ENCODE measurements around the gene GRID1. TPM values are rescaled to one million over a fixed set of nuclear protein-coding genes. Genes with fewer than 3 reads are reported as not detected.

The GRID1 gene
- total and polyA plus RNA-seq, 10 donors: 0.06 to 0.42 (median 0.15) TPM; not detected in 4

GRCh38 chr10:86163522-86164173 lies 202.9 kb downstream of the GRID1 start:
- H3K27ac ChIP-seq: no peak overlapping the region
- intact Hi-C loops (cut with DNase I; ENCODE audit: low total_unique reads): no loop called here
- no peaks in the 10 kb centered on the region for H3K4me1 ChIP-seq
- no peaks in the 10 kb centered on the region for H3K27me3 ChIP-seq (replicated peaks in 1 of 7)
- no peak overlapping the region for H3K4me3 ChIP-seq
- no peaks in the 10 kb centered on the region for H3K9me3 ChIP-seq
- WGBS, 5 donors: 60 to 85% (median 77%) methylated on average over 13 of the region's 13 CpGs
- TF ChIP-seq POLR2A (IDR thresholded peaks at IDR 0.05): no peak
- TF ChIP-seq CTCF (IDR thresholded peaks at IDR 0.05 in 8 of 11, conservative IDR thresholded peaks at IDR 0.05 in 3 of 11): no peak
- TF ChIP-seq POLR2AphosphoS5 (IDR thresholded peaks at IDR 0.05): no peak
- peak; percentile 63 for DNase-seq
- H3K36me3 ChIP-seq: no peaks in the 10 kb centered on the region

- Histone ChIP-seq H3K4me1 (no peaks in the 10 kb centered on the region), H3K27ac (no peak overlapping the region), H3K9me3 (no peaks in the 10 kb centered on the region), H3K4me3 (no peak overlapping the region), H3K36me3 (no peaks in the 10 kb centered on the region), H3K27me3 (replicated peaks in 1 of 7) (no peaks in the 10 kb centered on the region)
- no peak for TF ChIP-seq CTCF (IDR thresholded peaks at IDR 0.05 in 8 of 11, conservative IDR thresholded peaks at IDR 0.05 in 3 of 11)
- no peak for TF ChIP-seq POLR2A (IDR thresholded peaks at IDR 0.05)
- no peak for TF ChIP-seq POLR2AphosphoS5 (IDR thresholded peaks at IDR 0.05)
- intact Hi-C loops (cut with DNase I; ENCODE audit: low total_unique reads): no loop called here
- WGBS, 5 donors: 85 to 97% (median 87%) methylated on average over 5 of the region's 5 CpGs
- DNase-seq: peak; percentile 69
Observed at GRCh38 chr10:86162696-86163400, 203.7 kb downstream of the GRID1 start.

GRCh38 chr10:86162036-86162435 lies 204.6 kb downstream of the GRID1 start:
- TF ChIP-seq CTCF (IDR thresholded peaks at IDR 0.05 in 8 of 11, conservative IDR thresholded peaks at IDR 0.05 in 3 of 11): no peak
- no peak for TF ChIP-seq POLR2A (IDR thresholded peaks at IDR 0.05)
- intact Hi-C loops (cut with DNase I; ENCODE audit: low total_unique reads): no loop called here
- no peak overlapping the region for H3K27ac ChIP-seq
- no peaks in the 10 kb centered on the region for H3K9me3 ChIP-seq
- peak; percentile 19 for DNase-seq
- no peaks in the 10 kb centered on the region for H3K36me3 ChIP-seq
- H3K27me3 ChIP-seq (replicated peaks in 1 of 7): no peaks in the 10 kb centered on the region
- H3K4me3 ChIP-seq: no peak overlapping the region
- WGBS, 5 donors: 54 to 56% (median 56%) methylated on average over 2 of the region's 2 CpGs
- no peaks in the 10 kb centered on the region for H3K4me1 ChIP-seq

- Histone ChIP-seq H3K36me3 (no peaks in the 10 kb centered on the region), H3K4me3 (no peak overlapping the region), H3K4me1 (no peaks in the 10 kb centered on the region), H3K27me3 (replicated peaks in 1 of 7) (peaks cover 0 to 6% (median 0%) of the 10 kb centered on the region in 7 donors), H3K9me3 (no peaks in the 10 kb centered on the region), H3K27ac (no peak overlapping the region)
- WGBS, 5 donors: 82 to 97% (median 92%) methylated on average over 8 of the region's 8 CpGs
- DNase-seq: peak; percentile 43
- intact Hi-C loops (cut with DNase I; ENCODE audit: low total_unique reads): no loop called here
- TF ChIP-seq CTCF (IDR thresholded peaks at IDR 0.05 in 8 of 11, conservative IDR thresholded peaks at IDR 0.05 in 3 of 11) (no peak), POLR2AphosphoS5 (IDR thresholded peaks at IDR 0.05) (no peak), POLR2A (IDR thresholded peaks at IDR 0.05) (no peak)
Observed at GRCh38 chr10:86160890-86161585, 205.6 kb downstream of the GRID1 start.
